ENCODE results near the gene VWA2.

- TF ChIP-seq CTCF (IDR thresholded peaks at IDR 0.05) (no peak), POLR2A (IDR thresholded peaks at IDR 0.05) (no peak)
These were observed 5.1 kb downstream of the VWA2 start for GRCh38 chr10:114244126-114244525.

Data from Peyer's patch (tissue), 4 donors.